ENCODE data around the gene MED12L. TPM values are rescaled to one million over a fixed set of nuclear protein-coding genes. Genes with fewer than 3 reads are reported as not detected.

MED12L gene
- polyA plus RNA-seq, 1 of the 3 experiments (the other 2 are of a cell fraction) = 0.03 TPM

GRCh38 chr3:151367448-151367847 is 282.0 kb downstream of the MED12L start:
- Histone ChIP-seq H3K9ac (no peak overlapping the region), H3K27ac (ENCODE audit: low read depth in 2 of 2, low read length in 1 of 2) (no peak overlapping the region), H3K27me3 (ENCODE audit: insufficient read depth) (no peaks in the 10 kb centered on the region), H3K4me2 (no peak overlapping the region), H3K4me3 (ENCODE audit: low read depth in 2 of 2, low read length in 1 of 2) (no peak overlapping the region), H2AFZ (ENCODE audit: low read depth) (no peak overlapping the region), H3K4me1 (ENCODE audit: control insufficient read depth in 1 of 2, insufficient read depth in 2 of 2, low read depth in 1 of 2, low read length in 1 of 2) (no peaks in the 10 kb centered on the region), H3K79me2 (ENCODE audit: insufficient read depth) (no peaks in the 10 kb centered on the region), H3K9me3 (no peaks in the 10 kb centered on the region), H3K36me3 (replicated peaks in 1 of 2; ENCODE audit: control insufficient read depth in 1 of 2, insufficient read depth in 2 of 2, low read length in 1 of 2) (no peaks in the 10 kb centered on the region), H3F3A (replicated peaks; ENCODE audit: insufficient read depth) (no peaks in the 10 kb centered on the region), H4K20me1 (ENCODE audit: insufficient read depth) (no peaks in the 10 kb centered on the region), H3K9me2 (no peaks in the 10 kb centered on the region)
- POLR2A ChIA-PET = no interaction called here
- DNase-seq = no peak
- TF ChIP-seq FOXJ3 (CRISPR knock-in tag; IDR thresholded peaks at IDR 0.05) = no peak
- TF ChIP-seq USF2 (IDR thresholded peaks at IDR 0.05; ENCODE audit: borderline replicate concordance, low read depth, low read length) = no peak
- WGBS (ENCODE audit: low lambda C conversion rate) = 77% methylated on average over 5 of the region's 5 CpGs
- CTCF ChIA-PET = no interaction called here

GRCh38 chr3:151371526-151371925 is 286.1 kb downstream of the MED12L start:
- no peaks in the 10 kb centered on the region for H3K4me1 ChIP-seq (ENCODE audit: control insufficient read depth in 1 of 2, insufficient read depth in 2 of 2, low read depth in 1 of 2, low read length in 1 of 2)
- POLR2A ChIA-PET = no interaction called here
- no peak overlapping the region for H3K9ac ChIP-seq
- no peaks in the 10 kb centered on the region for H3K36me3 ChIP-seq (replicated peaks in 1 of 2; ENCODE audit: control insufficient read depth in 1 of 2, insufficient read depth in 2 of 2, low read length in 1 of 2)
- no peak overlapping the region for H2AFZ ChIP-seq (ENCODE audit: low read depth)
- TF ChIP-seq TAF1 (IDR thresholded peaks at IDR 0.05; ENCODE audit: borderline replicate concordance, low read depth, low read length) = no peak
- TF ChIP-seq, protein P1, sequence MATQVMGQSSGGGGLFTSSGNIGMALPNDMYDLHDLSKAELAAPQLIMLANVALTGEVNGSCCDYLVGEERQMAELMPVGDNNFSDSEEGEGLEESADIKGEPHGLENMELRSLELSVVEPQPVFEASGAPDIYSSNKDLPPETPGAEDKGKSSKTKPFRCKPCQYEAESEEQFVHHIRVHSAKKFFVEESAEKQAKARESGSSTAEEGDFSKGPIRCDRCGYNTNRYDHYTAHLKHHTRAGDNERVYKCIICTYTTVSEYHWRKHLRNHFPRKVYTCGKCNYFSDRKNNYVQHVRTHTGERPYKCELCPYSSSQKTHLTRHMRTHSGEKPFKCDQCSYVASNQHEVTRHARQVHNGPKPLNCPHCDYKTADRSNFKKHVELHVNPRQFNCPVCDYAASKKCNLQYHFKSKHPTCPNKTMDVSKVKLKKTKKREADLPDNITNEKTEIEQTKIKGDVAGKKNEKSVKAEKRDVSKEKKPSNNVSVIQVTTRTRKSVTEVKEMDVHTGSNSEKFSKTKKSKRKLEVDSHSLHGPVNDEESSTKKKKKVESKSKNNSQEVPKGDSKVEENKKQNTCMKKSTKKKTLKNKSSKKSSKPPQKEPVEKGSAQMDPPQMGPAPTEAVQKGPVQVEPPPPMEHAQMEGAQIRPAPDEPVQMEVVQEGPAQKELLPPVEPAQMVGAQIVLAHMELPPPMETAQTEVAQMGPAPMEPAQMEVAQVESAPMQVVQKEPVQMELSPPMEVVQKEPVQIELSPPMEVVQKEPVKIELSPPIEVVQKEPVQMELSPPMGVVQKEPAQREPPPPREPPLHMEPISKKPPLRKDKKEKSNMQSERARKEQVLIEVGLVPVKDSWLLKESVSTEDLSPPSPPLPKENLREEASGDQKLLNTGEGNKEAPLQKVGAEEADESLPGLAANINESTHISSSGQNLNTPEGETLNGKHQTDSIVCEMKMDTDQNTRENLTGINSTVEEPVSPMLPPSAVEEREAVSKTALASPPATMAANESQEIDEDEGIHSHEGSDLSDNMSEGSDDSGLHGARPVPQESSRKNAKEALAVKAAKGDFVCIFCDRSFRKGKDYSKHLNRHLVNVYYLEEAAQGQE (IDR thresholded peaks at IDR 0.05; ENCODE audit: low read depth, low read length) = no peak
- TF ChIP-seq FOXJ3 (CRISPR knock-in tag; IDR thresholded peaks at IDR 0.05) = no peak
- no peak for TF ChIP-seq MEF2A (IDR thresholded peaks at IDR 0.05; ENCODE audit: borderline replicate concordance, low read depth)
- no peak for TF ChIP-seq USF2 (IDR thresholded peaks at IDR 0.05; ENCODE audit: borderline replicate concordance, low read depth, low read length)
- TF ChIP-seq SMC3 (IDR thresholded peaks at IDR 0.05; ENCODE audit: low read depth, low read length) = no peak
- no peak for TF ChIP-seq USF1 (IDR thresholded peaks at IDR 0.05; ENCODE audit: borderline replicate concordance, low read depth)
- TF ChIP-seq FOSL2 (IDR thresholded peaks at IDR 0.05; ENCODE audit: borderline replicate concordance, low read depth) = no peak
- TF ChIP-seq FOXM1 (IDR thresholded peaks at IDR 0.05; ENCODE audit: low read depth) = no peak
- TF ChIP-seq, protein P2, sequence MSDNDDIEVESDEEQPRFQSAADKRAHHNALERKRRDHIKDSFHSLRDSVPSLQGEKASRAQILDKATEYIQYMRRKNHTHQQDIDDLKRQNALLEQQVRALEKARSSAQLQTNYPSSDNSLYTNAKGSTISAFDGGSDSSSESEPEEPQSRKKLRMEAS (IDR thresholded peaks at IDR 0.05; ENCODE audit: low read depth) = no peak
- no peak for TF ChIP-seq ZBTB33 (IDR thresholded peaks at IDR 0.05; ENCODE audit: borderline replicate concordance, low read depth)
- no peak overlapping the region for H3K4me2 ChIP-seq
- H4K20me1 ChIP-seq (ENCODE audit: insufficient read depth) = no peaks in the 10 kb centered on the region
- H3K79me2 ChIP-seq (ENCODE audit: insufficient read depth) = no peaks in the 10 kb centered on the region
- CTCF ChIA-PET = no interaction called here
- no peaks in the 10 kb centered on the region for H3K27me3 ChIP-seq (ENCODE audit: insufficient read depth)
- no peaks in the 10 kb centered on the region for H3F3A ChIP-seq (replicated peaks; ENCODE audit: insufficient read depth)
- H3K9me3 ChIP-seq = 0 out of 2 replicates have a peak, but pooled peaks cover 4% of the 10 kb centered on the region
- H3K9me2 ChIP-seq = no peaks in the 10 kb centered on the region
- DNase-seq = no peak
- H3K27ac ChIP-seq (ENCODE audit: low read depth in 2 of 2, low read length in 1 of 2) = no peak overlapping the region
- H3K4me3 ChIP-seq (ENCODE audit: low read depth in 2 of 2, low read length in 1 of 2) = no peak overlapping the region

All from SK-N-SH (cell line).